CD14-positive monocyte (primary cell): ENCODE measurements around the gene PIP4K2C. TPM values are rescaled to one million over a fixed set of nuclear protein-coding genes. Genes with fewer than 3 reads are reported as not detected.

Source experiments
- DNase-seq, 3 donors: peaks; one replicate each; pipeline ENCODE4 v3.0.0-alpha.2; 2011 to 2022
- H2AFZ ChIP-seq: 2 replicates; pipeline ENCODE4 v1.6.0; 2012; ENCODE audit warnings: mild to moderate bottlenecking, low read depth, low read length, inconsistent platforms; ENCODE audit not compliant: insufficient read depth, poor library complexity, severe bottlenecking
- H3K27ac ChIP-seq, 2 donors: 1 replicate in 1 of 2; 2 replicates in 1 of 2; pipeline ENCODE4 v1.5.1; 2012 to 2013; ENCODE audit warnings: low read length in 2 of 2, control low read depth in 1 of 2, inconsistent platforms in 1 of 2, low read depth in 1 of 2, mild to moderate bottlenecking in 1 of 2
- H3K27me3 ChIP-seq, 2 donors: one replicate each; pipeline versions ENCODE4 v1.6.0 to v1.6.1; 2011 to 2013; ENCODE audit warnings: low read length in 2 of 2; ENCODE audit not compliant: control insufficient read depth in 2 of 2, insufficient read depth in 2 of 2
- H3K36me3 ChIP-seq, 2 donors: replicated peaks in 1 of 2; 1 replicate in 1 of 2; 2 replicates in 1 of 2; pipeline versions ENCODE4 v1.5.1 to v1.6.1; 2012 to 2013; ENCODE audit warnings: low read length in 2 of 2, control low read depth in 1 of 2, inconsistent platforms in 1 of 2, mild to moderate bottlenecking in 1 of 2; ENCODE audit not compliant: insufficient read depth in 2 of 2, control insufficient read depth in 1 of 2
- H3K4me1 ChIP-seq, 2 donors: 1 replicate in 1 of 2; 2 replicates in 1 of 2; pipeline versions ENCODE4 v1.5.1 to v1.6.1; 2012 to 2013; ENCODE audit warnings: low read length in 2 of 2, control low read depth in 1 of 2, inconsistent platforms in 1 of 2, mild to moderate bottlenecking in 1 of 2, moderate library complexity in 1 of 2; ENCODE audit not compliant: insufficient read depth in 2 of 2, control insufficient read depth in 1 of 2
- H3K4me2 ChIP-seq: replicated peaks from 2 replicates; pipeline ENCODE3; 2012; ENCODE audit warnings: low read length, moderate library complexity, mild to moderate bottlenecking; ENCODE audit not compliant: poor library complexity, severe bottlenecking; ENCODE audit errors: extremely low read depth
- H3K4me3 ChIP-seq, 3 experiments: fragments of 200-600 bp in 1 of 3; sonication (generic) in 1 of 3; replicated peaks in 1 of 3; 1 replicate in 2 of 3; 2 replicates in 1 of 3; pipeline ENCODE4 v1.5.1; 2011 to 2013; ENCODE audit warnings: low read length in 3 of 3, mild to moderate bottlenecking in 3 of 3, control low read depth in 2 of 3, low read depth in 2 of 3, inconsistent platforms in 1 of 3, moderate library complexity in 1 of 3
- H3K79me2 ChIP-seq: 2 replicates; pipeline ENCODE4 v1.6.0; 2012; ENCODE audit warnings: mild to moderate bottlenecking, control low read depth, inconsistent platforms, low read length, moderate library complexity; ENCODE audit not compliant: insufficient read depth
- H3K9ac ChIP-seq: 2 replicates; pipeline ENCODE4 v1.6.0; 2017; ENCODE audit warnings: low read length, mild to moderate bottlenecking; ENCODE audit not compliant: insufficient read depth, poor library complexity, severe bottlenecking
- H3K9me3 ChIP-seq, 2 donors: replicated peaks in 1 of 2; 1 replicate in 1 of 2; 2 replicates in 1 of 2; pipeline versions ENCODE4 v1.5.1 to v1.6.1; 2012 to 2013; ENCODE audit warnings: low read length in 2 of 2, control low read depth in 1 of 2; ENCODE audit not compliant: control insufficient read depth in 1 of 2, insufficient read depth in 1 of 2
- H4K20me1 ChIP-seq: 2 replicates; pipeline ENCODE4 v1.6.0; 2012; ENCODE audit warnings: mild to moderate bottlenecking, low read length, control low read depth, moderate library complexity; ENCODE audit not compliant: insufficient read depth
- H3K27ac Mint-ChIP-seq, 7 donors: one replicate each; pipeline ENCODE4 v1.8.0; 2020; ENCODE audit warnings: mild to moderate bottlenecking in 7 of 7, mixed read lengths in 7 of 7, moderate library complexity in 6 of 7, inconsistent platforms in 2 of 7
- H3K27me3 Mint-ChIP-seq, 3 donors: one replicate each; pipeline ENCODE4 v1.8.0; 2021 to 2022; ENCODE audit warnings: low read depth in 3 of 3, mild to moderate bottlenecking in 3 of 3, mixed read lengths in 3 of 3, moderate library complexity in 3 of 3, inconsistent platforms in 1 of 3
- H3K36me3 Mint-ChIP-seq, 2 donors: one replicate each; pipeline ENCODE4 v1.8.0; 2020; ENCODE audit warnings: mixed read lengths in 2 of 2, inconsistent platforms in 1 of 2, mild to moderate bottlenecking in 1 of 2
- H3K4me1 Mint-ChIP-seq: one replicate; pipeline ENCODE4 v1.8.0; 2020; ENCODE audit warnings: mild to moderate bottlenecking, mixed read lengths
- H3K4me3 Mint-ChIP-seq, 2 donors: one replicate each; pipeline ENCODE4 v1.8.0; 2020; ENCODE audit warnings: mild to moderate bottlenecking in 2 of 2, mixed read lengths in 2 of 2, moderate library complexity in 1 of 2
- H3K9me3 Mint-ChIP-seq, 7 donors: one replicate each; pipeline ENCODE4 v1.8.0; 2020 to 2022; ENCODE audit warnings: mixed read lengths in 7 of 7, mild to moderate bottlenecking in 6 of 7, moderate library complexity in 6 of 7, inconsistent platforms in 2 of 7
- WGBS: methylation state at CpG from one replicate; pipeline ENCODE4 v1.1.5; 2013; ENCODE audit warnings: missing lambda C conversion rate; ENCODE audit not compliant: insufficient coverage; 5-methylcytosine and 5-hydroxymethylcytosine counted together
- intact Hi-C, 2 donors: fragments of 100-400 bp; cut with micrococcal nuclease; formaldehyde crosslinking; loops; one replicate each; pipeline versions ENCODE4 v1.15.0 to v1.15.1; 2023
- polyA plus RNA-seq, 3 donors: library from polyadenylated mRNA; depleted of rRNA in 1 of 3; unstranded in 2 of 3; stranded (reverse) in 1 of 3; fragments of 300-500 nt in 2 of 3; fragments of >200 nt in 1 of 3; fragmentation: Illumina TruSeq in 2 of 3; gene quantifications; 1 replicate in 2 of 3; 2 replicates in 1 of 3; pipeline ENCODE4 v1.2.3, GENCODE V29; 2012 to 2021
- TF ChIP-seq, protein P1 (sequence below): fragments of 200-600 bp; IDR thresholded peaks from one replicate; pipeline ENCODE4 v1.8.0; 2022; ENCODE audit warnings: antibody characterized with exemption, mild to moderate bottlenecking

Gene PIP4K2C
- polyA plus RNA-seq, 3 donors, result 12.3 to 18.6 (median 16.9) TPM

- Mint-ChIP-seq H3K27ac (no peak overlapping the region), H3K4me3 (peak overlapping the region; percentile 73 to 93), H3K9me3 (peaks cover 0 to 27% (median 6%) of the 10 kb centered on the region in 7 donors), H3K36me3 (peaks cover 13 to 14% of the 10 kb centered on the region in 2 donors), H3K27me3 (peaks cover 89 to 96% (median 94%) of the 10 kb centered on the region in 3 donors), H3K4me1 (peaks cover 25% of the 10 kb centered on the region)
- Histone ChIP-seq H3K79me2 (no peaks in the 10 kb centered on the region), H3K4me3 (peak overlapping the region in 1 of 3 experiments; percentile 74), H3K9ac (no peak overlapping the region), H4K20me1 (no peaks in the 10 kb centered on the region), H3K27me3 (peaks cover 43 to 93% of the 10 kb centered on the region in 2 donors), H3K4me1 (peaks cover 18 to 23% of the 10 kb centered on the region in 2 donors), H2AFZ (peak overlapping the region; percentile 71), H3K9me3 (peaks cover 5 to 31% of the 10 kb centered on the region in 2 donors), H3K27ac (no peak overlapping the region), H3K36me3 (no peaks in the 10 kb centered on the region), H3K4me2 (peak overlapping the region; percentile 73)
- TF ChIP-seq, protein P1, sequence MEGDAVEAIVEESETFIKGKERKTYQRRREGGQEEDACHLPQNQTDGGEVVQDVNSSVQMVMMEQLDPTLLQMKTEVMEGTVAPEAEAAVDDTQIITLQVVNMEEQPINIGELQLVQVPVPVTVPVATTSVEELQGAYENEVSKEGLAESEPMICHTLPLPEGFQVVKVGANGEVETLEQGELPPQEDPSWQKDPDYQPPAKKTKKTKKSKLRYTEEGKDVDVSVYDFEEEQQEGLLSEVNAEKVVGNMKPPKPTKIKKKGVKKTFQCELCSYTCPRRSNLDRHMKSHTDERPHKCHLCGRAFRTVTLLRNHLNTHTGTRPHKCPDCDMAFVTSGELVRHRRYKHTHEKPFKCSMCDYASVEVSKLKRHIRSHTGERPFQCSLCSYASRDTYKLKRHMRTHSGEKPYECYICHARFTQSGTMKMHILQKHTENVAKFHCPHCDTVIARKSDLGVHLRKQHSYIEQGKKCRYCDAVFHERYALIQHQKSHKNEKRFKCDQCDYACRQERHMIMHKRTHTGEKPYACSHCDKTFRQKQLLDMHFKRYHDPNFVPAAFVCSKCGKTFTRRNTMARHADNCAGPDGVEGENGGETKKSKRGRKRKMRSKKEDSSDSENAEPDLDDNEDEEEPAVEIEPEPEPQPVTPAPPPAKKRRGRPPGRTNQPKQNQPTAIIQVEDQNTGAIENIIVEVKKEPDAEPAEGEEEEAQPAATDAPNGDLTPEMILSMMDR, result no peak
- intact Hi-C loops, result loop anchor here in 1 of 2 donors (5.0 to 10.0 kb wide), 2 partner anchors 38 to 146 kb away; partner anchors contain the start of gene ARHGAP9
- WGBS, result 8% methylated on average over 12 of the region's 13 CpGs
- DNase-seq, result no peak
Observed at GRCh38 chr12:57620245-57620935, 29.4 kb downstream of the PIP4K2C start.

DNA sequence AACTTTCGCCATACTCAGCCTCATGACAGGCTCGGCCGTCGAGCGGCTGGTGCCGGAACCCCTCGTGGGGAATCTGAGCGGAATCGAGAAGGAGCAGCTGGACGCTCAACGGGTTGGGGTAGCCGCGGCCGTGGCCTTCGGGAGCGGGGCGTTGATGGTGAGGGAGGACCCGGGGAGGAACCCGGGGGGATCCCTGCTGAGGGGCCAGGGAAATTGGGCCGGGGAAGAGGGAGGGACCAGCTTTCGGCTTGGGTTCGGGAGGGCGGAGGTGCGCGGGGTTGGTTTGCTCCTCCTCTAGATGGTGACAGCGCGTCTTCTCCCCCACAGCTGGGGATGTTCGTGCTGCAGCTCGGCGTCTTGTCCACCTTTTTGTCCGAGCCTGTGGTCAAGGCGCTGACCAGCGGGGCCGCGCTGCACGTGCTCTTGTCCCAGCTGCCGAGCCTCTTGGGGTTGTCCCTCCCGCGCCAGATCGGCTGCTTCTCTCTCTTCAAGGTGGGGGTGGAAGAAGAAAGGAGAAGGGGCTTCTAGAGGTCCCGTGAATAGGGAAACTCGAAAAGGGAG, 30.0 kb downstream of the PIP4K2C start:
- peaks cover 5 to 31% of the 10 kb centered on the region in 2 donors for H3K9me3 ChIP-seq
- intact Hi-C loops, result loop anchor here (1.0 to 10.0 kb wide), 3 partner anchors 37 to 146 kb away; partner anchors contain the start of gene ARHGAP9 (in 1 of the 2)
- no peaks in the 10 kb centered on the region for H3K79me2 ChIP-seq
- H3K27ac Mint-ChIP-seq, result peak overlapping the region in 2 of 7 donors; percentile 23 to 41
- H3K36me3 ChIP-seq, result no peaks in the 10 kb centered on the region
- peak overlapping the region in 2 of 3 experiments; percentile 23 to 74 for H3K4me3 ChIP-seq
- WGBS, result under 1% methylated on average over 36 of the region's 42 CpGs
- peak; percentile 18 to 30 (median 28) for DNase-seq
- H3K36me3 Mint-ChIP-seq, result peaks cover 13 to 14% of the 10 kb centered on the region in 2 donors
- no peaks in the 10 kb centered on the region for H4K20me1 ChIP-seq
- peaks cover 89 to 97% (median 94%) of the 10 kb centered on the region in 3 donors for H3K27me3 Mint-ChIP-seq
- H3K4me1 Mint-ChIP-seq, result peaks cover 25% of the 10 kb centered on the region
- H3K4me1 ChIP-seq, result peaks cover 18 to 23% of the 10 kb centered on the region in 2 donors
- no peak overlapping the region for H3K27ac ChIP-seq
- peak overlapping the region; percentile 71 for H2AFZ ChIP-seq
- H3K9ac ChIP-seq, result peak overlapping the region; percentile 21
- TF ChIP-seq, protein P1, result no peak
- peak overlapping the region; percentile 73 to 93 for H3K4me3 Mint-ChIP-seq
- H3K4me2 ChIP-seq, result peak overlapping the region; percentile 73
- peaks cover 47 to 97% of the 10 kb centered on the region in 2 donors for H3K27me3 ChIP-seq
- peaks cover 0 to 27% (median 6%) of the 10 kb centered on the region in 7 donors for H3K9me3 Mint-ChIP-seq
